GM12878 (cell line): ENCODE measurements around the gene RND1.

Source experiments
- ASH2L ChIP-seq: fragments of 300-600, 200-600 bp; sonication (generic); IDR thresholded peaks from 2 replicates; pipeline ENCODE4 v1.6.1; 2017; ENCODE audit warnings: low read depth, mild to moderate bottlenecking, borderline replicate concordance
- EZH2 ChIP-seq: IDR thresholded peaks from 2 replicates; pipeline ENCODE4 v1.6.1; 2012; ENCODE audit warnings: low read depth, mild to moderate bottlenecking, control low read depth, inconsistent platforms, low read length, borderline replicate concordance; ENCODE audit not compliant: control insufficient read depth
- GABPA ChIP-seq: IDR thresholded peaks from 2 replicates; pipeline ENCODE4 v1.6.1; 2014; ENCODE audit warnings: antibody characterized with exemption, low read depth, mild to moderate bottlenecking, inconsistent platforms
- GATAD2B ChIP-seq: fragments of 450-650 bp; conservative IDR thresholded peaks from 2 replicates; pipeline ENCODE4 v1.6.1; 2017; ENCODE audit warnings: low read depth, mild to moderate bottlenecking, moderate library complexity
- POLR2A ChIP-seq: IDR thresholded peaks from 2 replicates; pipeline ENCODE4 v1.6.1; 2011; ENCODE audit warnings: low read depth, mild to moderate bottlenecking, low read length
- POLR2AphosphoS5 ChIP-seq: IDR thresholded peaks from 2 replicates; pipeline ENCODE4 v1.6.1; 2011; ENCODE audit warnings: mild to moderate bottlenecking, low read length, inconsistent platforms
- PRDM15 ChIP-seq: fragments of 450-650 bp; formaldehyde crosslinking; IDR thresholded peaks from 2 replicates; pipeline ENCODE4 v1.4.0; 2020; ENCODE audit warnings: mild to moderate bottlenecking, moderate library complexity
- RCOR1 ChIP-seq: conservative IDR thresholded peaks from 2 replicates; pipeline ENCODE4 v1.6.1; 2012; ENCODE audit warnings: low read depth, low read length, improper control_type of control experiment
- TF ChIP-seq, protein P1 (sequence below): IDR thresholded peaks from 2 replicates; pipeline ENCODE4 v1.6.1; 2011; ENCODE audit warnings: low read depth, mild to moderate bottlenecking, low read length, moderate library complexity, borderline replicate concordance; ENCODE audit errors: extremely low read depth
- TF ChIP-seq, protein P2 (sequence below), 3 experiments: IDR thresholded peaks in 2 of 3; conservative IDR thresholded peaks in 1 of 3; 2 replicates each; pipeline ENCODE4 v1.5.1; 2011; ENCODE audit warnings: low read depth in 3 of 3, low read length in 3 of 3, mild to moderate bottlenecking in 3 of 3, control low read depth in 2 of 3, moderate library complexity in 2 of 3, inconsistent platforms in 1 of 3, mixed read lengths in 1 of 3; ENCODE audit not compliant: control insufficient read depth in 2 of 3, insufficient read depth in 1 of 3; ENCODE audit errors: extremely low read depth in 1 of 3

DNA sequence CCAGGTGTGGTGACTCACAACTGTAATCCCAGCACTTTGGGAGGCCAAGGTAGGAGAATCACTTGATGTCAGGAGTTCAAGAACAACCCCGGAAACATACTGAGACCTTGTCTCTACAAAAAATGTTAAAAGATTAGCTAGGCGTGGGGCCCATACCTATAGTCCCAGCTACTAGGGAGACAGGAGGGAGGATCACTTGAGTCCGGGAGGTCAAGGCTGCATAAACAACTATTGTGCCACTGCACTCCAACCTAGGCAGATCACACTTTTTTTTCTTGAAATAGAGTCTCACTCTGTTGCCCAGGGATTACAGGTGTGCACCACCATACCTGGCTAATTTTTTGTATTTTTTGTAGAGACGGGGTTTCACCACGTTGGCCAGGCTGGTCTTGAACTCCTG is 6.1 kb downstream of the RND1 start:
- no peak for TF ChIP-seq EZH2
- TF ChIP-seq GABPA: no peak
- TF ChIP-seq GATAD2B: no peak
- no peak for TF ChIP-seq POLR2A
- TF ChIP-seq, protein P1, sequence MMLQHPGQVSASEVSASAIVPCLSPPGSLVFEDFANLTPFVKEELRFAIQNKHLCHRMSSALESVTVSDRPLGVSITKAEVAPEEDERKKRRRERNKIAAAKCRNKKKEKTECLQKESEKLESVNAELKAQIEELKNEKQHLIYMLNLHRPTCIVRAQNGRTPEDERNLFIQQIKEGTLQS: no peak
- TF ChIP-seq RCOR1: no peak
- TF ChIP-seq POLR2AphosphoS5: no peak
- TF ChIP-seq, protein P2, sequence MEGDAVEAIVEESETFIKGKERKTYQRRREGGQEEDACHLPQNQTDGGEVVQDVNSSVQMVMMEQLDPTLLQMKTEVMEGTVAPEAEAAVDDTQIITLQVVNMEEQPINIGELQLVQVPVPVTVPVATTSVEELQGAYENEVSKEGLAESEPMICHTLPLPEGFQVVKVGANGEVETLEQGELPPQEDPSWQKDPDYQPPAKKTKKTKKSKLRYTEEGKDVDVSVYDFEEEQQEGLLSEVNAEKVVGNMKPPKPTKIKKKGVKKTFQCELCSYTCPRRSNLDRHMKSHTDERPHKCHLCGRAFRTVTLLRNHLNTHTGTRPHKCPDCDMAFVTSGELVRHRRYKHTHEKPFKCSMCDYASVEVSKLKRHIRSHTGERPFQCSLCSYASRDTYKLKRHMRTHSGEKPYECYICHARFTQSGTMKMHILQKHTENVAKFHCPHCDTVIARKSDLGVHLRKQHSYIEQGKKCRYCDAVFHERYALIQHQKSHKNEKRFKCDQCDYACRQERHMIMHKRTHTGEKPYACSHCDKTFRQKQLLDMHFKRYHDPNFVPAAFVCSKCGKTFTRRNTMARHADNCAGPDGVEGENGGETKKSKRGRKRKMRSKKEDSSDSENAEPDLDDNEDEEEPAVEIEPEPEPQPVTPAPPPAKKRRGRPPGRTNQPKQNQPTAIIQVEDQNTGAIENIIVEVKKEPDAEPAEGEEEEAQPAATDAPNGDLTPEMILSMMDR (IDR thresholded peaks at IDR 0.05 in 2 of 3, conservative IDR thresholded peaks at IDR 0.05 in 1 of 3; ENCODE audit: control insufficient read depth in 2 of 3, extremely low read depth in 1 of 3, insufficient read depth in 1 of 3, low read depth in 3 of 3, low read length in 3 of 3): no peak
- no peak for TF ChIP-seq ASH2L
- no peak for TF ChIP-seq PRDM15 (CRISPR knock-in tag)
